Endothelial cell of umbilical vein (primary cell): Measurements from ENCODE around the gene ADARB1. TPM values are rescaled to one million over a fixed set of nuclear protein-coding genes. Genes with fewer than 3 reads are reported as not detected.

Source experiments
- BruUV-seq: library from RNA; stranded (reverse); fragments of 400-500 nt; replicated peaks from 2 replicates; lab custom pipeline; 2021; lab: Mats Ljungman, UMichigan
- CTCF ChIA-PET: fragments of 300-600, 350-600 bp; sonication (Branson Sonifier 250); formaldehyde crosslinking; loops from one replicate; lab custom pipeline; 2021; ENCODE audit warnings: antibody characterized with exemption, inconsistent platforms; lab: Charles Lee
- POLR2A ChIA-PET: fragments of 300-600, 350-600 bp; sonication (Branson Sonifier 250); formaldehyde crosslinking; loops from one replicate; lab custom pipeline; 2021; ENCODE audit warnings: antibody characterized with exemption, inconsistent platforms; lab: Charles Lee
- DNase-seq: peaks from one replicate; pipeline ENCODE4 v3.0.0-alpha.2; 2011; ENCODE audit warnings: low read depth, low spot score
- FAIRE-seq: peaks from 2 replicates; lab custom pipeline; 2011; peaks lifted over from hg19 to GRCh38; lab: Jason Lieb, UNC
- H2AFZ ChIP-seq: 2 replicates; pipeline ENCODE4 v1.6.0; 2012; ENCODE audit warnings: low read depth, low read length, control low read depth, inconsistent platforms
- H3K27ac ChIP-seq: 2 replicates; pipeline ENCODE4 v1.5.1; 2011; ENCODE audit warnings: low read depth, mild to moderate bottlenecking, control low read depth, low read length, moderate library complexity; ENCODE audit not compliant: insufficient read depth
- H3K27me3 ChIP-seq, 2 experiments: 2 replicates each; pipeline versions ENCODE4 v1.6.0 to v1.6.1; 2011; ENCODE audit warnings: low read length in 2 of 2, mixed read lengths in 1 of 2; ENCODE audit not compliant: control insufficient read depth in 2 of 2, insufficient read depth in 2 of 2
- H3K36me3 ChIP-seq, 2 experiments: 2 replicates in 1 of 2; 3 replicates in 1 of 2; pipeline ENCODE4 v1.5.1; 2011; ENCODE audit warnings: low read length in 2 of 2, mild to moderate bottlenecking in 1 of 2, moderate library complexity in 1 of 2; ENCODE audit not compliant: control insufficient read depth in 2 of 2, insufficient read depth in 2 of 2; ENCODE audit errors: extremely low read depth in 1 of 2
- H3K4me1 ChIP-seq: 3 replicates; pipeline ENCODE4 v1.5.1; 2011; ENCODE audit warnings: mild to moderate bottlenecking, low read length; ENCODE audit not compliant: control insufficient read depth, insufficient read depth; ENCODE audit errors: extremely low read depth
- H3K4me2 ChIP-seq: 2 replicates; pipeline ENCODE4 v1.6.1; 2011; ENCODE audit warnings: low read length, control low read depth, mixed read lengths; ENCODE audit not compliant: insufficient read depth
- H3K4me3 ChIP-seq, 3 experiments: fragments of 200-600 bp in 1 of 3; sonication (generic), shearing (Covaris generic) in 1 of 3; replicated peaks in 1 of 3; 2 replicates each; pipeline ENCODE4 v1.5.1; 2011 to 2016; ENCODE audit warnings: control low read depth in 3 of 3, low read length in 3 of 3, mild to moderate bottlenecking in 2 of 3, inconsistent platforms in 1 of 3, low read depth in 1 of 3, moderate library complexity in 1 of 3; ENCODE audit not compliant: insufficient read depth in 1 of 3
- H3K79me2 ChIP-seq: 2 replicates; pipeline ENCODE4 v1.6.0; 2012; ENCODE audit warnings: low read length, inconsistent platforms; ENCODE audit not compliant: control insufficient read depth, insufficient read depth
- H3K9ac ChIP-seq: replicated peaks from 2 replicates; pipeline ENCODE3; 2011; ENCODE audit warnings: low read length, control low read depth; ENCODE audit not compliant: insufficient read depth; ENCODE audit errors: extremely low read depth
- H3K9me1 ChIP-seq: replicated peaks from 3 replicates; pipeline ENCODE4 v1.6.0; 2011; ENCODE audit warnings: mild to moderate bottlenecking, low read length; ENCODE audit not compliant: control insufficient read depth, insufficient read depth; ENCODE audit errors: extremely low read depth
- H3K9me3 ChIP-seq: replicated peaks from 2 replicates; pipeline ENCODE4 v1.5.1; 2012; ENCODE audit warnings: low read length, inconsistent platforms; ENCODE audit not compliant: control insufficient read depth, insufficient read depth
- H4K20me1 ChIP-seq: replicated peaks from 2 replicates; pipeline ENCODE3; 2011; ENCODE audit warnings: mild to moderate bottlenecking, low read length; ENCODE audit not compliant: control insufficient read depth, insufficient read depth; ENCODE audit errors: extremely low read depth
- EZH2 ChIP-seq: IDR thresholded peaks from 2 replicates; pipeline ENCODE4 v1.6.1; 2012; ENCODE audit warnings: borderline replicate concordance, low read depth, mild to moderate bottlenecking, moderate library complexity, low read length, inconsistent platforms; ENCODE audit not compliant: severe bottlenecking
- FOS ChIP-seq: IDR thresholded peaks from 2 replicates; pipeline ENCODE4 v1.6.1; 2011; ENCODE audit warnings: mild to moderate bottlenecking, low read length, moderate library complexity, borderline replicate concordance; ENCODE audit not compliant: insufficient read depth
- GATA2 ChIP-seq: IDR thresholded peaks from 2 replicates; pipeline ENCODE4 v1.7.0; 2011; ENCODE audit warnings: low read depth, mild to moderate bottlenecking, moderate library complexity, mixed read lengths, low read length; ENCODE audit not compliant: insufficient read length, insufficient read depth
- JUN ChIP-seq: IDR thresholded peaks from 2 replicates; pipeline ENCODE4 v1.6.1; 2011; ENCODE audit warnings: borderline replicate concordance, low read depth; ENCODE audit not compliant: insufficient read length, insufficient read depth
- MYC ChIP-seq: IDR thresholded peaks from one replicate; pipeline ENCODE4 v1.6.1; 2011; ENCODE audit warnings: mild to moderate bottlenecking, low read depth, low read length
- POLR2A ChIP-seq: IDR thresholded peaks from 2 replicates; pipeline ENCODE4 v1.6.1; 2012; ENCODE audit warnings: low read depth, mild to moderate bottlenecking, control low read depth, low read length
- POLR2AphosphoS5 ChIP-seq: IDR thresholded peaks from 2 replicates; pipeline ENCODE4 v1.6.1; 2012; ENCODE audit warnings: low read depth, mild to moderate bottlenecking, control low read depth, low read length, moderate library complexity; ENCODE audit not compliant: insufficient read depth
- dilution Hi-C: fragments of 300-500 bp; cut with MboI; formaldehyde crosslinking; loops from one replicate; pipeline ENCODE4 v1.15.0; 2019; ENCODE audit warnings: low sequenced_read_pairs; ENCODE audit not compliant: extremely low pct_ligation_motif_present
- intact Hi-C: fragments of 100-400 bp; cut with micrococcal nuclease; formaldehyde crosslinking; loops from one replicate; pipeline ENCODE4 v1.10.0; 2022
- polyA plus RNA-seq, 4 experiments: library from polyadenylated mRNA; depleted of rRNA in 3 of 4; stranded (reverse) in 3 of 4; unstranded in 1 of 4; fragments of >200 nt; gene quantifications; 2 replicates each; pipeline versions ENCODE4 v1.2.1 to v1.2.3, GENCODE V29; 2011 to 2012; ENCODE audit warnings: missing spikeins in 1 of 4
- total RNA-seq: library from RNA; stranded (reverse); gene quantifications from 2 replicates; pipeline ENCODE4 v1.2.3, GENCODE V29; 2021
- TF ChIP-seq, protein P1 (sequence below), 2 donors: IDR thresholded peaks; 1 replicate in 1 of 2; 2 replicates in 1 of 2; pipeline ENCODE4 v1.5.1; 2011; ENCODE audit warnings: low read length in 2 of 2, mild to moderate bottlenecking in 2 of 2, moderate library complexity in 2 of 2, control low read depth in 1 of 2, inconsistent platforms in 1 of 2, low read depth in 1 of 2; ENCODE audit not compliant: insufficient read depth in 1 of 2; ENCODE audit errors: extremely low read depth in 1 of 2
- TF ChIP-seq, protein P2 (sequence below): IDR thresholded peaks from 2 replicates; pipeline ENCODE4 v1.6.1; 2011; ENCODE audit not compliant: insufficient read depth, insufficient read length

The ADARB1 gene
- total and polyA plus RNA-seq, 2 donors (not counting 3 experiments of a cell fraction or from before 2014, with no cell fraction given) = 32.5 to 54.3 TPM

DNA sequence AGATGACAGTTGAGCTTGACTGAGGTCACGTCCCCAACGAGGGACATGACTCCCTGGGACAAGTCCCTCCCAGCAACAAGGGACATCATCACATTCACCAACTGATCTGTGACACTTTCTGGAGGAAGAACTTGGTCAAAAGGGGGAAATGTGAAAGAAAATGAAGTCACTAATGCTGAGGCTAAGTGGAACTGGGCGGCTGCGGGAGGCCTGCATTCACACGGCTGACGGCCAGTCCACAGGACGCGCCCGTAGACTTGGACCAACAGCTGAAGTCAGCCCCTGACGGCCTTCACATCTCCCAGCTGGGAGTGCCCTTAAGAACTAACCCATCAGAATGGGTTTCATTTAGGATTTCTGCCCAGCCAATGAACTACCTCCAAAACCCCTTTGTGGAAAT is 186.7 kb downstream of the ADARB1 start:
- no peaks in the 10 kb centered on the region for H3K9me3 ChIP-seq
- BruUV-seq = no TSS peak
- H3K79me2 ChIP-seq = no peaks in the 10 kb centered on the region
- no peak for FAIRE-seq
- no peak overlapping the region for H2AFZ ChIP-seq
- no peaks in the 10 kb centered on the region for H3K4me1 ChIP-seq
- ChIA-PET POLR2A (no interaction called here), CTCF (interaction anchor here (1.9 kb wide), 1 partner anchor 13 kb away, joined by 4 read pairs; no protein-coding TSS in a partner anchor)
- H3K4me2 ChIP-seq = no peak overlapping the region
- DNase-seq = no peak
- H3K9me1 ChIP-seq = no peaks in the 10 kb centered on the region
- no peaks in the 10 kb centered on the region for H4K20me1 ChIP-seq
- H3K9ac ChIP-seq = no peak overlapping the region
- dilution Hi-C loops (no loop called here), intact Hi-C loops (no loop called here)
- TF ChIP-seq GATA2 (no peak), FOS (no peak), EZH2 (no peak), POLR2A (no peak), JUN (no peak), POLR2AphosphoS5 (no peak), MYC (no peak)
- TF ChIP-seq, protein P1, sequence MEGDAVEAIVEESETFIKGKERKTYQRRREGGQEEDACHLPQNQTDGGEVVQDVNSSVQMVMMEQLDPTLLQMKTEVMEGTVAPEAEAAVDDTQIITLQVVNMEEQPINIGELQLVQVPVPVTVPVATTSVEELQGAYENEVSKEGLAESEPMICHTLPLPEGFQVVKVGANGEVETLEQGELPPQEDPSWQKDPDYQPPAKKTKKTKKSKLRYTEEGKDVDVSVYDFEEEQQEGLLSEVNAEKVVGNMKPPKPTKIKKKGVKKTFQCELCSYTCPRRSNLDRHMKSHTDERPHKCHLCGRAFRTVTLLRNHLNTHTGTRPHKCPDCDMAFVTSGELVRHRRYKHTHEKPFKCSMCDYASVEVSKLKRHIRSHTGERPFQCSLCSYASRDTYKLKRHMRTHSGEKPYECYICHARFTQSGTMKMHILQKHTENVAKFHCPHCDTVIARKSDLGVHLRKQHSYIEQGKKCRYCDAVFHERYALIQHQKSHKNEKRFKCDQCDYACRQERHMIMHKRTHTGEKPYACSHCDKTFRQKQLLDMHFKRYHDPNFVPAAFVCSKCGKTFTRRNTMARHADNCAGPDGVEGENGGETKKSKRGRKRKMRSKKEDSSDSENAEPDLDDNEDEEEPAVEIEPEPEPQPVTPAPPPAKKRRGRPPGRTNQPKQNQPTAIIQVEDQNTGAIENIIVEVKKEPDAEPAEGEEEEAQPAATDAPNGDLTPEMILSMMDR (IDR thresholded peaks at IDR 0.05; ENCODE audit: extremely low read depth in 1 of 2, insufficient read depth in 1 of 2, low read depth in 1 of 2, low read length in 2 of 2) = no peak
- TF ChIP-seq, protein P2, sequence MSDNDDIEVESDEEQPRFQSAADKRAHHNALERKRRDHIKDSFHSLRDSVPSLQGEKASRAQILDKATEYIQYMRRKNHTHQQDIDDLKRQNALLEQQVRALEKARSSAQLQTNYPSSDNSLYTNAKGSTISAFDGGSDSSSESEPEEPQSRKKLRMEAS = no peak
- peaks cover 0 to 19% of the 10 kb centered on the region in 2 experiments for H3K36me3 ChIP-seq
- no peak overlapping the region for H3K27ac ChIP-seq
- no peaks in the 10 kb centered on the region for H3K27me3 ChIP-seq
- no peak overlapping the region for H3K4me3 ChIP-seq
